ENCODE results near the gene COL11A2. TPM values are rescaled to one million over a fixed set of nuclear protein-coding genes. Genes with fewer than 3 reads are reported as not detected.

COL11A2 gene
- total and polyA plus RNA-seq, 7 experiments from 2014 or later = 0.26 to 3.5 (median 1.7) TPM; not detected in 1

DNA sequence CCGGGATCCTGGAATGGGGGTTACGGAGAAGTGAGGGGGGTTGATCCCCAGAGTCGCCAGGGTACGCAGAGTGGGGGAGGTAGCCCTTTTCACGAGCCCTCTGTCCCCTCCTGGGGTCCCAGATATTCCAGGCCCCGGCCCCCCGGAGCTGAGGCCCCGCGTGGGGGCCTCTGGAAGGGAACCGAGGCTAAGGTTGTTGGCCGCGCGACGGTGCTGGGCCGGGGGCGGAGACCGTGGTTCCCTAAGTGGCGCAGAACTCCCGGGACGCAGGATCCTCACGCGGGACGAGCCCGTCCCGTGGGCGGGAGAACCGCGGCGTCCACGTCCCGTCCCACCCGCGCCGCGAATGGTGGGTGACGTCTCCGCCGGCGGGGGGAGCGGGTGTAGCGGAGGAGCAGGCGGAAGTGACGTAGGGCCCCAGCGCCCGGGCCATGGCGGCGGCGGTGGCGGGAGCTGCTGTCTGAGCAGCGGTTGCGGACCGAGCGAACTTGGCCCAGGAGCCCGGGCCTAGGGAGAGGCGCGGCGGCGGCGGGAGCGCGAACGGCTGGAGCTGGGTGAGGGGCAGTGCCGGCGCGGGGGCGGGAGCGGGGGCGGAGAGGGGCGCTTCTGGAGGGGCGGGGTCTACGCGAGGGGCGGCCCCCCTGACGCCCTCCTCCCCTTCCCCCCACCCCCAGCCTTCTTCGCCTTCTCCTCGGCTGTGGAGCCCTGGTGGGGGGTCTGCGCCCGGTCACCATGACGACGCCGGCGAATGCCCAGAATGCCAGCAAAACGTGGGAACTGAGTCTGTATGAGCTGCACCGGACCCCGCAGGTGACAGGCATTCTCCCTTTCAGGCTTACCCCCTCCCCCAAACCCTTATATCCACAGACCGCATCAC is 16.1 kb upstream of the COL11A2 start, which contains the start of gene RING1:
RING1 (plus strand) TSS at position 410 of the 877 bp plus-strand sequence; CDS start at position 733, 323 bp downstream.
- DNase-seq (peak; percentile 80 to 93 (median 87)), ATAC-seq (peak; percentile 79)
- Histone ChIP-seq H3K36me3 (ENCODE audit: control insufficient read depth in 2 of 3, insufficient read depth in 3 of 3, low read length in 3 of 3) (peaks cover 0 to 44% (median 6%) of the 10 kb centered on the region in 3 experiments), H3K27me3 (ENCODE audit: control insufficient read depth in 2 of 2, insufficient read depth in 2 of 2, low read length in 2 of 2) (peaks cover 0 to 3% of the 10 kb centered on the region in 2 donors), H3K9me3 (ENCODE audit: control insufficient read depth in 2 of 3, low read length in 3 of 3) (no peaks in the 10 kb centered on the region), H3K4me1 (ENCODE audit: control insufficient read depth in 2 of 2, insufficient read depth in 2 of 2, low read length in 2 of 2) (peaks cover 23 to 34% of the 10 kb centered on the region in 2 donors), H3K4me3 (ENCODE audit: low read length) (peak within 1 kb of the TSS; percentile 92), H3K27ac (ENCODE audit: low read depth, low read length) (peak within 1 kb of the TSS; percentile 98)
- Mint-ChIP-seq H3K4me1 (peaks cover 43 to 58% (median 52%) of the 10 kb centered on the region in 7 donors), H3K36me3 (peaks cover 0 to 22% (median 17%) of the 10 kb centered on the region in 5 donors), H3K27ac (peak within 1 kb of the TSS; percentile 87 to 96 (median 95)), H3K27me3 (peaks cover 0 to 15% (median 6%) of the 10 kb centered on the region in 5 donors), H3K4me3 (peak within 1 kb of the TSS; percentile 83 to 97 (median 90)), H3K9me3 (peaks cover 0 to 1% (median 0%) of the 10 kb centered on the region in 11 donors)
- POLR2A ChIA-PET = interaction anchor here (0.5 to 3.6 kb wide), 24 partner anchors 8 to 240 kb away, joined by 3 to 31 read pairs (median 4); partner anchors contain the start of genes B3GALT4, BRD2, COL11A2 and PFDN6
- CTCF ChIA-PET = interaction anchor here (0.5 to 1.8 kb wide), 3 partner anchors 41 to 55 kb away, joined by 3 to 13 read pairs (median 3); no protein-coding TSS in a partner anchor
- intact Hi-C loops (cut with micrococcal nuclease) = loop anchor here (1.0 to 10.0 kb wide), 9 partner anchors 8 to 2004 kb away; partner anchors contain the start of genes RXRB (in 2 of the 2), SLC39A7 (in 2 of the 2), C6orf47 (in 1 of the 2) and CLIC1 (in 1 of the 2)

DNA sequence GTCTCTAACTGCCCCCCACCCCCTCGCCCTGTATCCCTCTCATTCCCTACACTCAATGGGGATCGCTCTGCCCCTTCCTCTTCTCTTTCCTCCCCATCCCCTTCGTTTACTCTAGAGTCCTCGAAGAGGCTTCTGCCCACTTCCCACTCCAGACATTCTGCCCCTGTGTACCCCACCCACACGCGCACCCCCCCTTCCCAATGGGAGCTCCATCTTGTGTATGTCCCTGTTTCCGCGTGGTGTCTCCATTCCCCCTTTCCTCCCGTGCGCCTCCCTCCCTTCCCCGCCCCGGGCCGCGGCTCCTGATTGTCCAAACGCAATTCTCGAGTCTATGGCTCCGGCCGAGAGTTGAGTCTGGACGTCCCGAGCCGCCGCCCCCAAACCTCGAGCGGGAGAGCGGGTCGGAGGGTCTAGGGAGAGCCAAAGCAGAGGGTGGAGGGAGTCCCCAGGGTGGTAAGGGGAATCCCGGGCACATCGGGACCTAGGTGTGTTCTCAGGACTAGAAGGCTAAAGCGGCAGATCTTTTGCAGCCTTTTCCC is 15.4 kb upstream of the COL11A2 start:
- peaks cover 5 to 51% (median 6%) of the 10 kb centered on the region in 3 experiments for H3K36me3 ChIP-seq (ENCODE audit: control insufficient read depth in 2 of 3, insufficient read depth in 3 of 3, low read length in 3 of 3)
- H3K27ac ChIP-seq (ENCODE audit: low read depth, low read length) = peak overlapping the region; percentile 98
- ATAC-seq = no peak
- Mint-ChIP-seq H3K27me3 (peaks cover 0 to 7% (median 2%) of the 10 kb centered on the region in 5 donors), H3K9me3 (peaks cover 0 to 1% (median 0%) of the 10 kb centered on the region in 11 donors), H3K36me3 (peaks cover 0 to 28% (median 21%) of the 10 kb centered on the region in 5 donors), H3K4me3 (peak overlapping the region; percentile 83 to 97 (median 88)), H3K4me1 (peaks cover 40 to 58% (median 52%) of the 10 kb centered on the region in 7 donors), H3K27ac (peak overlapping the region; percentile 80 to 96 (median 91))
- H3K4me1 ChIP-seq (ENCODE audit: control insufficient read depth in 2 of 2, insufficient read depth in 2 of 2, low read length in 2 of 2) = peaks cover 20 to 26% of the 10 kb centered on the region in 2 donors
- H3K9me3 ChIP-seq (ENCODE audit: control insufficient read depth in 2 of 3, low read length in 3 of 3) = no peaks in the 10 kb centered on the region
- no peak for DNase-seq
- ChIA-PET CTCF (interaction anchor here (1.8 kb wide), 1 partner anchor 41 kb away, joined by 13 read pairs; no protein-coding TSS in a partner anchor), POLR2A (interaction anchor here (0.5 to 3.6 kb wide), 17 partner anchors 8 to 237 kb away, joined by 3 to 31 read pairs (median 5); partner anchors contain the start of genes B3GALT4, COL11A2, PFDN6 and RPS18)
- peaks cover 0 to 3% of the 10 kb centered on the region in 2 donors for H3K27me3 ChIP-seq (ENCODE audit: control insufficient read depth in 2 of 2, insufficient read depth in 2 of 2, low read length in 2 of 2)
- intact Hi-C loops (cut with micrococcal nuclease) = loop anchor here (1.0 to 10.0 kb wide), 9 partner anchors 7 to 2003 kb away; partner anchors contain the start of genes RXRB (in 2 of the 2), SLC39A7 (in 2 of the 2), C6orf47 (in 1 of the 2) and CLIC1 (in 1 of the 2)
- peak overlapping the region; percentile 92 for H3K4me3 ChIP-seq (ENCODE audit: low read length)

DNA sequence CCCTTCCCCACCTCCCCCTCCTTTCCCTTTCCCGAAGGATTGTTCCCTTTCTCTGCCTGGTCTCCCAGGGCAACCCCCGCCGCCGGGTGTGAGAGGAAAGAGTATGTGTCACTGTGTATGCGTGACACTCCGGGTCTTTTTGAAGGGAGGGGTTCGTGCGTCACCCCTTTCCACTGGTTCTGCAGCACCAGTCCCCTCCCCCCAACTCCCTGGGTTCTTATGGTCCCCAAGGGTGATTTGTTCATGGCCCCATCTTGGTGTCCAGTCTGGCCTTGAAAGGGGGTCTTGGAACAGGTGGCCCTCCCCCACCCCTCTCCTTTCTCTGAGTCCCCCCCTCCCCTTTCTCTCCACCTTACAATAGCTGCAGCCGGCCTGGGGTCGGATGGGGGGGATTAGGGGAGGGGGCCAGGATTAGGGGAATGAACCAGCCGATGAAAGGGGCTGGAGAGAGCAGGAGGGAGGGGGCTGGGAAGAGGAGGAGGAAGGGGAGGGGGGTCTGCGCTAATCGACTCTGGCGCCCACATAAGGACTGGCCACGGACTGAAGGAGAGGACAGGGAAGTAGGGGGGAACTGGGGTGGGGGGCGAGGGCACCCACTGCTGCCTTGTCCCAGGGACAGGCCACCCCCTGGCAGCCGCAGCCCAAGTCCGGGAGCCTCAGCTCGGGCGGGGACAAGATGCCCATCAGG is 14.7 kb upstream of the COL11A2 start:
- no peaks in the 10 kb centered on the region for H3K27me3 ChIP-seq (ENCODE audit: control insufficient read depth in 2 of 2, insufficient read depth in 2 of 2, low read length in 2 of 2)
- peaks cover 0 to 1% (median 0%) of the 10 kb centered on the region in 11 donors for H3K9me3 Mint-ChIP-seq
- H3K4me1 Mint-ChIP-seq = peaks cover 39 to 62% (median 54%) of the 10 kb centered on the region in 7 donors
- peaks cover 0 to 1% (median 0%) of the 10 kb centered on the region in 5 donors for H3K27me3 Mint-ChIP-seq
- peaks cover under 1 to 52% (median 10%) of the 10 kb centered on the region in 3 experiments for H3K36me3 ChIP-seq (ENCODE audit: control insufficient read depth in 2 of 3, insufficient read depth in 3 of 3, low read length in 3 of 3)
- peaks cover 20 to 29% of the 10 kb centered on the region in 2 donors for H3K4me1 ChIP-seq (ENCODE audit: control insufficient read depth in 2 of 2, insufficient read depth in 2 of 2, low read length in 2 of 2)
- intact Hi-C loops (cut with micrococcal nuclease) = loop anchor here (10.0 kb wide), 3 partner anchors 1472 to 2002 kb away; partner anchors contain the start of genes C6orf47 (in 1 of the 2), CLIC1 (in 1 of the 2), CSNK2B (in 1 of the 2) and GPANK1 (in 1 of the 2)
- no peak overlapping the region for H3K4me3 ChIP-seq (ENCODE audit: low read length)
- DNase-seq = no peak
- no peak overlapping the region for H3K27ac ChIP-seq (ENCODE audit: low read depth, low read length)
- H3K4me3 Mint-ChIP-seq = peak overlapping the region; percentile 83 to 100 (median 88)
- ChIA-PET POLR2A (interaction anchor here (0.6 to 3.6 kb wide), 7 partner anchors 9 to 217 kb away, joined by 3 to 31 read pairs (median 4); partner anchors contain the start of gene COL11A2), CTCF (no interaction called here)
- no peak for ATAC-seq
- H3K36me3 Mint-ChIP-seq = peaks cover 3 to 32% (median 18%) of the 10 kb centered on the region in 5 donors
- no peaks in the 10 kb centered on the region for H3K9me3 ChIP-seq (ENCODE audit: control insufficient read depth in 2 of 3, low read length in 3 of 3)
- H3K27ac Mint-ChIP-seq = peak overlapping the region in 2 of 9 donors; percentile 91

GRCh38 chr6:33206027-33206863 is 14.0 kb upstream of the COL11A2 start:
- Histone ChIP-seq H3K9me3 (ENCODE audit: control insufficient read depth in 2 of 3, low read length in 3 of 3) (no peaks in the 10 kb centered on the region), H3K4me1 (ENCODE audit: control insufficient read depth in 2 of 2, insufficient read depth in 2 of 2, low read length in 2 of 2) (peaks cover 25 to 37% of the 10 kb centered on the region in 2 donors), H3K27me3 (ENCODE audit: control insufficient read depth in 2 of 2, insufficient read depth in 2 of 2, low read length in 2 of 2) (no peaks in the 10 kb centered on the region), H3K27ac (ENCODE audit: low read depth, low read length) (no peak overlapping the region), H3K36me3 (ENCODE audit: control insufficient read depth in 2 of 3, insufficient read depth in 3 of 3, low read length in 3 of 3) (peaks cover 0 to 47% (median 10%) of the 10 kb centered on the region in 3 experiments), H3K4me3 (ENCODE audit: low read length) (no peak overlapping the region)
- Mint-ChIP-seq H3K4me1 (peaks cover 44 to 67% (median 61%) of the 10 kb centered on the region in 7 donors), H3K27ac (peak overlapping the region; percentile 44 to 92 (median 82)), H3K27me3 (no peaks in the 10 kb centered on the region), H3K36me3 (peaks cover 3 to 37% (median 16%) of the 10 kb centered on the region in 5 donors), H3K9me3 (peaks cover 0 to 1% (median 0%) of the 10 kb centered on the region in 11 donors), H3K4me3 (peak overlapping the region; percentile 39 to 100 (median 94))
- intact Hi-C loops (cut with micrococcal nuclease) = loop anchor here (10.0 kb wide), 3 partner anchors 1471 to 2001 kb away; partner anchors contain the start of genes C6orf47 (in 1 of the 2), CLIC1 (in 1 of the 2), CSNK2B (in 1 of the 2) and GPANK1 (in 1 of the 2)
- ATAC-seq = no peak
- ChIA-PET CTCF (interaction anchor here (0.7 to 0.9 kb wide), 2 partner anchors 20 to 34 kb away, joined by 3 to 4 read pairs; no protein-coding TSS in a partner anchor), POLR2A (interaction anchor here (1.3 to 2.4 kb wide), 2 partner anchors 16 to 43 kb away, joined by 3 to 14 read pairs; no protein-coding TSS in a partner anchor)
- DNase-seq = no peak
